GM19467 (cell line): ENCODE data around the gene ANTKMT.

Experiments used
- ATAC-seq: cut with Tn5 transposase; IDR thresholded peaks from one replicate; pipeline ENCODE4 v1.9.1; 2021; ENCODE audit warnings: mild to moderate bottlenecking, moderate library complexity; ENCODE audit not compliant: unreplicated experiment

Gene ANTKMT

GRCh38 chr16:726188-726437 is 5.2 kb downstream of the ANTKMT start:
- no peak for ATAC-seq

DNA sequence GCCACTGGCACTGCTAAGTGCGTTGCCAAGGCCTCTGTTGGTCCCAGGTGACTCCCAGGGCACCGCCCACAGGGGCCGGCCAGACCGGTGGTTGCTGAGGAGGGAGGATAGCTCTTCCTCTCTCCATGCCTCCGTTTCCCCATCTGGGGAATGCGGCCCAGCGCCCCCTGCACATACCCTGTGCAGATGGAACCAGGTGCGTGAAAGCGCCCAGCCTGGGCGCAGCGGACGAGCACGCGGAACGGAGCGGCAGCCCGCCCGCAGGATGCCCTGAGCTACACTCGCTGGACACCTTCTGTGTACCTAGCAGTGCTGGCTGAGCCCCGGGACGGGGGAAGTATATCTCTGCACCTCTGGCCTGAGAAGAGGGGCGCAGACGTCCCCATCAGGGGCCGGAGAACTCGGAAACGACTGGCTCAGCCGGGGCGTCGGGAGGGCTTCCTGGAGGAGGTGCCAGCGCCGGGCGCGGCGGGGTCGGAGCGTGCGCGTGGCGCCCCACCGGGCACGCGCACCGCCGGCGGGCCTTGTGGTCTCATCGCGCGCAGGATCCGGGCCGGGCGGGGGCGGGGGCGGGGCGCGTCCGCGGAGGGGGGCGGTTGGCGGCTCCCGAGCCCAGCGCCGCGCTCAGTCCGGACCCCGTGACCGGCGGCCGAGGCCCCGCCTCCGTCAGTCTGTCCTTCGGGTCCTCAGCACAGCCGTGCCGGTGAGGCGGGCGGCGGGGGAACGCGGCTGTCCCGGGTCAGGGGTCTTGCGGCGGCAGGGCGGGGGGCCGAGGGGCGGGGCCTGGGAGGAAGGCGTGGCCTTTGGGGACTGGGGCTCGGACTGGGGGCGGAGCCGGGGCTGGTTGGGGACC is 5.7 kb downstream of the ANTKMT start, which contains the start of the genes CCDC78 and HAGHL:
CCDC78 (minus strand) TSS at position 6 of the 853 bp plus-strand sequence. CDS start 76 bp downstream, outside the sequence.
HAGHL (plus strand) TSS at position 669 of the 853 bp plus-strand sequence. CDS start 404 bp downstream, outside the sequence.
- no peak for ATAC-seq

GRCh38 chr16:727291-727977 is 6.5 kb downstream of the ANTKMT start:
- no peak for ATAC-seq

DNA sequence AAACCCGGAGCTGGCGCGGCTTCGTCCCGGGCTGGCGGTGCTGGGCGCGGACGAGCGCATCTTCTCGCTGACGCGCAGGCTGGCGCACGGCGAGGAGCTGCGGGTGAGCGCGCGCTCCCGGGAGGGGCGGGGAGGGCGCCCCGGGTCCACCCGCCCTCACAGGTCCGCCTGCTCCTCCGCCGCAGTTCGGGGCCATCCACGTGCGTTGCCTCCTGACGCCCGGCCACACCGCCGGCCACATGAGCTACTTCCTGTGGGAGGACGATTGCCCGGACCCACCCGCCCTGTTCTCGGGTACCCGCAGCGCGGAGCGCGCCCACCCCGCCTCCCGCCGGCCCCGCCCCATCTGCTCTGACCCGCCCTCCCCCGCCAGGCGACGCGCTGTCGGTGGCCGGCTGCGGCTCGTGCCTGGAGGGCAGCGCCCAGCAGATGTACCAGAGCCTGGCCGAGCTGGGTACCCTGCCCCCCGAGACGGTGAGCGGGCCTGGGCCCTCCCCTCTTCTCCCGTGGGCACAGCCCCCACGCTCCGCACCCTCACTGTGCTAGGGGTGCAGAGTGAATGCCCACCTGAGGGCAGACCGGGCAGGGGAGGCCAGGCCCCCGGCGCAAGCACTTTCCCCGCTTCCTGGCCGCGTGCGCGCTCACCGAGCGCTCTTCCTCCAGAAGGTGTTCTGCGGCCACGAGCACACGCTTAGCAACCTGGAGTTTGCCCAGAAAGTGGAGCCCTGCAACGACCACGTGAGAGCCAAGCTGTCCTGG is 7.4 kb downstream of the ANTKMT start:
- ATAC-seq = peak; percentile 42

- ATAC-seq = no peak
These were observed 8.2 kb downstream of the ANTKMT start for GRCh38 chr16:728890-729744.

- no peak for ATAC-seq
These were observed 9.1 kb downstream of the ANTKMT start for GRCh38 chr16:729768-730665.

DNA sequence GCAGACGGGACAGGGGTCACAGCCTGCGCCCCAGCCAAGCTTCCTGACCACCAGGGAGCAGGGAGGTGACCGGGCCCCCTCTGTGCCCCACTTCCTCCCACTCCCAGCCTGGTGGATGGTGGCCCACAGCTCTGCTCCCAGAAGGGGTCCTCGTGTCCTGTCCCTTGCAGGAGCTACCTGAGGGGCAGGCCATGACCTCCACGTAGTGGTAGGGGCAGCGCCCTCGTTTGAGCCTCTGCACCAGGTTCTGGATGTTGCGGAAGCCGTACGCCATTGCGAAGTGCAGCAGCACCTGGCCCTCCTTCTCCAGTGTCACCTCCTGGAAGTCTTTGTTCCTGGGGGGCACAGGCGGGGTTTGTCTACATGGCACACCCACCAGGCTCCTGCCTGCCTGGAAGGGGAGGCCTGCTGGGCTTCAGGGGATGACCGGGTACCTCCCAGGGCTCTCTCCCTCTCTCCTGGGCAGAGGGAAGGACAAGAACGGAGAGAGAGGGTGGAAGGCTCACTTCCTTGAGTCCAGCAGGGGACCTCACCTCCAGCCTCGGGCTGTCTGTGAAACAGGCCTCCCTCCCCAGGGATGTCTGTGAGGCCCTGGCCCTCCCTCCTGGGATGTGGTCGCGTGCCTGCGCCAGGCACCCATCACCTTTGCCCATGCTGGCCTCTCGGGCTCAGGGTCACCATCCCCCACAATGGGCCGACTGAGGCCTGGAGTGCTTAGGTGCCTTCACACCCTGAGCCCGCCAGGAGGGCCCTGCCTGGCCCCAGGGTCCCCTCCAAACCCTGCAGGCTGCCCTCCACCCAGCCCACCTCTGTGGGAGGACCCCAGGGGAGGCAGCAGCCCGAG is 9.9 kb downstream of the ANTKMT start:
- ATAC-seq = no peak

GRCh38 chr16:732332-732731 is 11.4 kb downstream of the ANTKMT start:
- no peak for ATAC-seq

DNA sequence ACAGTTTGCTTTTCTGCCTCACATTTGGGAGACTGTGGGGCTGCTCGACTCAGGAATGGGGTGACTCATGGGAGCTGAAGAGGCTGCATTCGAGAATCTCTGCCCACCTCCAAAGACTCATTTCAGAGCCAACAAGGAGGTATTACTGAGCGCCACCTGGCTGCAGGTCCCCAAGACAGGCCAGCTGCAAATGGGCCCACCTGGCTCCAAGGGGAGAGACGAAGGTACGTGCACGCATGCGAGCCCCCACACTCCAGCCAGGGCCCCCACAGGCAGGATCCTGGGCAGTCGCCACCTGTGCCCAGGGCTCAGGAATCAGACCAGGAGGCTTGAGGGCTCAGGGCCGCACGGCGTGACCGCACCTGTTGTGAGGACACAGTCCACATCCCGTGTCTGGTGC is 12.0 kb downstream of the ANTKMT start:
- ATAC-seq = no peak

GRCh38 chr16:733382-734207 is 12.6 kb downstream of the ANTKMT start:
- no peak for ATAC-seq

DNA sequence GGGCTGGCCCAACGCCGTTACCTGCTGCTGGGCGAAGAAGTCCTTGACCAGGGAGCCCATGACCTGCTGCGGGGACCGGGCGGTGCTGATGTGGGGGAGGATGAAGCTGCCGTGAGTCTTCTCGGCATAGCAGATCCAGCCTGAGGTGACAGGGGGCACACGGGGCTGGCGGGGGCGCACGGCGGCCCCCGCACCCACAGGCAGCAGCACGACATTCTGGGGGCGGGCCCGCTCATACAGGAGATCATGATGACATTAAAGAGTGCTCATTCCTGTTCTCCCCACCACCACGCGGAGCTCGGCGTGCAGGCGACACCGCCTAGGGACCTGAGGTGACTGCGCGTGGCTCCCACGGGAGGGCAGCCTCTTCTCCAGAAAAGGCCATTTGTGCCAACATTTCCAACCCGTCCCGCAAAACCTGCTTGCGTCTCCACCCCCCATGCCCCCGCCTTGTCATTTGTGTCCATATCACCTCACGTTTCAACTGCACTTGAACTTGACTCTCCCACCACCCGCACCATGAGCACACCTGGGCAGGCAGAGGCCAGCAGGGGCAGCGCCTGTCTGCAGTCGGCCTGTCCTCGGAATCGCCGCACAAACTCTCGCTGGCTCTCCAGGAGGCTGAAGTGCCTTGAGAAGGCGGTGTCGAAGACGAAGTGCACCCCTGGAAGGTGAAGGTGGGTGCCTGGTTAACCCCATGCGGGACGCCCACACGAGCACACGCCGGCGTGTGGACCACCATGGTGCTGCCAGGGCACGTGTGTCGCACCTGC is 13.4 kb downstream of the ANTKMT start:
- ATAC-seq = no peak

- no peak for ATAC-seq
These were observed 14.3 kb downstream of the ANTKMT start for GRCh38 chr16:734981-735881.

DNA sequence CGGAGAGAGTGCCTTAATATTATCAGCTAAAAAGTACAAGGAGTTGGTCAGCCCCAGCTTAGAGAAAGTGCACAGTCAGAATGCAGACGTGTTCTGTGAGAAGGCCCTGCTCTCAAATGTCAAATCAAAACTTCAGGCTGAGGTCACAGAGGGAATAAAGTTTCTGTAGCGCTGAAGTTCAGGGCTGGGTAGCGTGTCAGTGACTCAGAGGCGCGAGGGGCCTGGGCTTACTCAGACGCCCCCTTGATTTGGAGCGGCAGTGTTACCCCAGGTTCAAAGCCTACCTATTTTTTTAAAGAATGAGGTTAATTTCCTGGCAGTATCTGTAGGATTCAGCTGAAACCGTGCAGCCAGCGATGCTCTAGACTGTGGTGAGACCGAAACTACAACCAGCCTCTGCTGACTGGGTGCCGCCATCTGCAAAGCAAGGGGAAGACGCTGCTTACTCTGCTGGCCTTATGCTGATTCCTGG is 15.1 kb downstream of the ANTKMT start:
- ATAC-seq = no peak

DNA sequence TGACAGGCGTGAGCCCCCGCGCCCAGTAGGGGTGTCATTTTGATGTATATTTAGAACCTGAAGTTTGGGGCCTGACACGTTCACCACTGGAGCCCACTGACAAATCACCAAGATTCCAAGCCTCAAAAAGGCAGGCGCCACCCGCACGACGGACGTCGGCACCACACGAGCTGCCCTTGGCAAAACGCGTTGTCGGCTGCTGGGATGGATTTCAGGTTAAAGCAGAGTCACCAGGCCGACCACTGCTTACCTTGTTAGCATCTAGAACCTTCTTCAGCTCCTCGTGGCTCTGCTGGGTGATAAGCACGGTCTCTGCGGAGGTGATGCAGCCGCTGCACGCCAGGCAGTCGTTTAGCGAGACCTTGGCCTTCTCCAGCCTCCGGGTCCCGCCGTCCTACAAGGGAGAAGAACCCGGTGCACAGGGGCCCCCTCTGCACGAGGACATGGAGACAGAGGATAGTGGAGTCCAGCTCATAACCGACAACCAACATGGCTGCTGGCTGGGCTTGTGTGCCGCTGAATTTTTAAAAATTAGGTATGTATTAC is 16.1 kb downstream of the ANTKMT start:
- no peak for ATAC-seq

DNA sequence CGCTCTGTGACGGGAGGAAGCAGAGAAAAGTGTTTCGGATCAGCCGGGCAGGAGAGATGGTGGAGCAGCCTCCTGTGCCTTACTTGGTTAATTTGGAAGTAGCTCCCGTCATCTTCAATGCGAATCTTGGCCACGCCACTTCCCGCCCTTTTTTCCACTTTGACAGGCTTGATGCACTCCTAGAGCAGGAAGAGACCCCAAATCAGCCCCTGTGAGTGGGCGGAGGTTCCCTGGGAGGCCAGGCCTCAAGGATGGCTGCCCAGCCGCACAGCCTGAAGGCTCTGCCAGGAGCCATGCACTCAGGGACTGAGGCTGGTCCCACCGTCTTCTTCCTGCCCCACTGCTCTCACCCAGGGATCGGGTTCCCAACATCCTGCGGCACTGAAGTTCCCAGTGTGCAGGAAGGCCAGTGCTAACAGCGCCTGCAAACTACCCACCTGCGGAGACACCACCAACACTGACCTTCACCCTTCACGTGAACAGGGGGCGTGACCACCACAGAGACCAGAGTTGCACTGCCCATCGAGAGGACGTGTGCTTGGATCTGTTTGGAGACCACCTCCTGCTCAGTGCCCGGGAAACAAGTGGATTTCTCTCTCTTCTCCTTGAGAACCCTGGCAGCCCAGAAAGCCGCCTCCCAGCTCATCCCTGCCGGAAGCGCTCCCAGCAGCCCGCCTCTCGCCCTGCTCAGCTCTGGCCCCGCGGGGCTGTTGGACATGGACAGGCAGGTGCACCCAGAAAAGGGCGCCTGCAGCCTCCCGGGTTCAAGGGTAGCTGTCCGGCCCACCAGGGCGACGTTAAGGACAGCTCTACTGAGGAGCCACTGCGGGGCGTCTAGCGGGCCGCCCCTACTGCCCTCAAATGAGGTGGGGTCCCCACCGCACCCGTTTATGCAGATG is 18.9 kb downstream of the ANTKMT start:
- ATAC-seq = no peak
